ENCODE measurements around the gene PHF21A. TPM values are rescaled to one million over a fixed set of nuclear protein-coding genes. Genes with fewer than 3 reads are reported as not detected.
"Not testable (repeated sequence)": the region's sequence is repeated elsewhere in the genome, so short reads cannot be mapped to it uniquely, and the experiment has no call there.

Gene PHF21A
- total and polyA plus RNA-seq, 2 donors: 15.2 to 25.9 TPM

GRCh38 chr11:45906096-45906682 is 215.1 kb downstream of the PHF21A start:
- no peak overlapping the region for H3K27ac ChIP-seq (ENCODE audit: low read depth in 1 of 2, low read length in 1 of 2)
- DNase-seq (ENCODE audit: low read depth in 6 of 9, low spot score in 9 of 9): no peak
- no peaks in the 10 kb centered on the region for H3K4me1 ChIP-seq (ENCODE audit: control insufficient read depth in 2 of 2, insufficient read depth in 2 of 2, low read length in 2 of 2)
- no peaks in the 10 kb centered on the region for H3K9me3 ChIP-seq (ENCODE audit: control insufficient read depth in 2 of 2, insufficient read depth in 1 of 2, low read length in 1 of 2)
- H3K4me3 ChIP-seq (ENCODE audit: low read length in 2 of 2): no peak overlapping the region
- WGBS: 71% methylated on average over 19 of the region's 19 CpGs
- H3K36me3 ChIP-seq (ENCODE audit: control insufficient read depth in 2 of 2, insufficient read depth in 2 of 2, low read length in 1 of 2): peaks cover 19 to 27% of the 10 kb centered on the region in 2 donors
- H3K27me3 ChIP-seq (ENCODE audit: control insufficient read depth in 2 of 2, insufficient read depth in 1 of 2, low read length in 1 of 2): peaks cover 9 to 21% of the 10 kb centered on the region in 2 donors

GRCh38 chr11:45905576-45905975 is 215.7 kb downstream of the PHF21A start:
- WGBS: 32% methylated on average over 6 of the region's 6 CpGs
- not testable (repeated sequence) for H3K4me1 ChIP-seq (ENCODE audit: control insufficient read depth in 2 of 2, insufficient read depth in 2 of 2, low read length in 2 of 2); H3K9me3 ChIP-seq (ENCODE audit: control insufficient read depth in 2 of 2, insufficient read depth in 1 of 2, low read length in 1 of 2); H3K4me3 ChIP-seq (ENCODE audit: low read length in 2 of 2); H3K27ac ChIP-seq (ENCODE audit: low read depth in 1 of 2, low read length in 1 of 2); DNase-seq (ENCODE audit: low read depth in 6 of 9, low spot score in 9 of 9)
- Histone ChIP-seq H3K27me3 (ENCODE audit: control insufficient read depth in 2 of 2, insufficient read depth in 1 of 2, low read length in 1 of 2) (peaks cover 15 to 27% of the 10 kb centered on the region in 2 donors), H3K36me3 (ENCODE audit: control insufficient read depth in 2 of 2, insufficient read depth in 2 of 2, low read length in 1 of 2) (peaks cover 13 to 21% of the 10 kb centered on the region in 2 donors)

GRCh38 chr11:45905095-45905494 is 216.2 kb downstream of the PHF21A start:
- DNase-seq (ENCODE audit: low read depth in 6 of 9, low spot score in 9 of 9): no peak
- H3K36me3 ChIP-seq (ENCODE audit: control insufficient read depth in 2 of 2, insufficient read depth in 2 of 2, low read length in 1 of 2): peaks cover 8 to 16% of the 10 kb centered on the region in 2 donors
- H3K4me3 ChIP-seq (ENCODE audit: low read length in 2 of 2): no peak overlapping the region
- no peak overlapping the region for H3K27ac ChIP-seq (ENCODE audit: low read depth in 1 of 2, low read length in 1 of 2)
- H3K4me1 ChIP-seq (ENCODE audit: control insufficient read depth in 2 of 2, insufficient read depth in 2 of 2, low read length in 2 of 2): no peaks in the 10 kb centered on the region
- H3K27me3 ChIP-seq (ENCODE audit: control insufficient read depth in 2 of 2, insufficient read depth in 1 of 2, low read length in 1 of 2): peaks cover 19 to 31% of the 10 kb centered on the region in 2 donors
- H3K9me3 ChIP-seq (ENCODE audit: control insufficient read depth in 2 of 2, insufficient read depth in 1 of 2, low read length in 1 of 2): no peaks in the 10 kb centered on the region
- 96% methylated on average over 19 of the region's 19 CpGs for WGBS

DNA sequence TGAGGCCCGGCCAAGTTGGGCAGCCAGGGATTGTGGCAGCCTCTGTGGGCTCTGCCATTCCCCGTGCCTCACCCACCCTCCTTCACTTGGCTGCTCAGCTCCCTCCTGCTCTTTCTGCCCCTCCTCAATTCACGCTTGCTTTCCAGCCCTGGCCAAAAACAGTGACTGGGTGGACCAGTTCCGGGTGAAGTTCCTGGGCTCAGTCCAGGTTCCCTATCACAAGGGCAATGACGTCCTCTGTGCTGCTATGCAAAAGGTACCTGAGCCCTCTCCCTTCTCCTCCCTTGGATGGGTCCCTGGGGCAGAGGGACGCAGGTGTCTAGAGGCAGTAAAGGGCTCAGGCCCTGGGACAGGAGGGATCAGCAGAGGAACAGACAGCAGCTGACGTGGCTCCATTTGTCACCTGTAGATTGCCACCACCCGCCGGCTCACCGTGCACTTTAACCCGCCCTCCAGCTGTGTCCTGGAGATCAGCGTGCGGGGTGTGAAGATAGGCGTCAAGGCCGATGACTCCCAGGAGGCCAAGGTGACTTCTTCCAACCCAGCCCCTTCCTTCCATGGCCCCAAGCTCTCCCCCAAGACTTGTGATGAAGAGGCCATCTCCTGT is 216.8 kb downstream of the PHF21A start:
- no peaks in the 10 kb centered on the region for H3K9me3 ChIP-seq (ENCODE audit: control insufficient read depth in 2 of 2, insufficient read depth in 1 of 2, low read length in 1 of 2)

DNA sequence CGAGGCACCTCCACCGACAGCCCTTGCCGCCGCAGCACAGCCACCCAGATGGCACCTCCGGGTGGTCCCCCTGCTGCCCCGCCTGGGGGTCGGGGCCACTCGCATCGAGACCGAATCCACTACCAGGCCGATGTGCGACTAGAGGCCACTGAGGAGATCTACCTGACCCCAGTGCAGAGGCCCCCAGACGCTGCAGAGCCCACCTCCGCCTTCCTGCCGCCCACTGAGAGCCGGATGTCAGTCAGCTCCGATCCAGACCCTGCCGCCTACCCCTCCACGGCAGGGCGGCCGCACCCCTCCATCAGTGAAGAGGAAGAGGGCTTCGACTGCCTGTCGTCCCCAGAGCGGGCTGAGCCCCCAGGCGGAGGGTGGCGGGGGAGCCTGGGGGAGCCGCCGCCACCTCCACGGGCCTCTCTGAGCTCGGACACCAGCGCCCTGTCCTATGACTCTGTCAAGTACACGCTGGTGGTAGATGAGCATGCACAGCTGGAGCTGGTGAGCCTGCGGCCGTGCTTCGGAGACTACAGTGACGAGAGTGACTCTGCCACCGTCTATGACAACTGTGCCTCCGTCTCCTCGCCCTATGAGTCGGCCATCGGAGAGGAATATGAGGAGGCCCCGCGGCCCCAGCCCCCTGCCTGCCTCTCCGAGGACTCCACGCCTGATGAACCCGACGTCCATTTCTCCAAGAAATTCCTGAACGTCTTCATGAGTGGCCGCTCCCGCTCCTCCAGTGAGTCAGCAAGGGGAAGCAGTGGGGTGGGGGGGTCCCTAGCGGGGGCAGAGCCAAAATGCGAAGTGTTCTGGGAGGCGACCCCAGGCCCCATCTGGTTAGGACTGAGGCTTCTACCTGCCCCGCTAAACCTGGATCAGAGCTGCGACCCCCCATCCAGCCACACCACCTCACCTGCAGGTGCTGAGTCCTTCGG is 218.5 kb downstream of the PHF21A start:
- DNase-seq (ENCODE audit: low read depth in 6 of 9, low spot score in 9 of 9): no peak
- H3K4me3 ChIP-seq (ENCODE audit: low read length in 2 of 2): no peak overlapping the region
- WGBS: 94% methylated on average over 56 of the region's 56 CpGs
- H3K36me3 ChIP-seq (ENCODE audit: control insufficient read depth in 2 of 2, insufficient read depth in 2 of 2, low read length in 1 of 2): no peaks in the 10 kb centered on the region
- H3K27ac ChIP-seq (ENCODE audit: low read depth in 1 of 2, low read length in 1 of 2): no peak overlapping the region
- peaks cover 9 to 11% of the 10 kb centered on the region in 2 donors for H3K4me1 ChIP-seq (ENCODE audit: control insufficient read depth in 2 of 2, insufficient read depth in 2 of 2, low read length in 2 of 2)
- H3K27me3 ChIP-seq (ENCODE audit: control insufficient read depth in 2 of 2, insufficient read depth in 1 of 2, low read length in 1 of 2): peaks cover 35 to 53% of the 10 kb centered on the region in 2 donors
- no peaks in the 10 kb centered on the region for H3K9me3 ChIP-seq (ENCODE audit: control insufficient read depth in 2 of 2, insufficient read depth in 1 of 2, low read length in 1 of 2)

More for the DNA sequence above, 216.8 kb downstream of the PHF21A start:
- Histone ChIP-seq H3K27ac (ENCODE audit: low read depth in 1 of 2, low read length in 1 of 2) (no peak overlapping the region), H3K36me3 (ENCODE audit: control insufficient read depth in 2 of 2, insufficient read depth in 2 of 2, low read length in 1 of 2) (peaks cover 1 to 9% of the 10 kb centered on the region in 2 donors), H3K27me3 (ENCODE audit: control insufficient read depth in 2 of 2, insufficient read depth in 1 of 2, low read length in 1 of 2) (peaks cover 24 to 36% of the 10 kb centered on the region in 2 donors), H3K4me1 (ENCODE audit: control insufficient read depth in 2 of 2, insufficient read depth in 2 of 2, low read length in 2 of 2) (peaks cover 2 to 5% of the 10 kb centered on the region in 2 donors), H3K4me3 (ENCODE audit: low read length in 2 of 2) (no peak overlapping the region)
- 92% methylated on average over 15 of the region's 15 CpGs for WGBS
- DNase-seq (ENCODE audit: low read depth in 6 of 9, low spot score in 9 of 9): no peak

GRCh38 chr11:45901626-45902025 is 219.6 kb downstream of the PHF21A start:
- DNase-seq (ENCODE audit: low read depth in 6 of 9, low spot score in 9 of 9): no peak
- peaks cover 9 to 11% of the 10 kb centered on the region in 2 donors for H3K4me1 ChIP-seq (ENCODE audit: control insufficient read depth in 2 of 2, insufficient read depth in 2 of 2, low read length in 2 of 2)
- H3K27ac ChIP-seq (ENCODE audit: low read depth in 1 of 2, low read length in 1 of 2): no peak overlapping the region
- H3K27me3 ChIP-seq (ENCODE audit: control insufficient read depth in 2 of 2, insufficient read depth in 1 of 2, low read length in 1 of 2): peaks cover 39 to 64% of the 10 kb centered on the region in 2 donors
- no peak overlapping the region for H3K4me3 ChIP-seq (ENCODE audit: low read length in 2 of 2)
- H3K9me3 ChIP-seq (ENCODE audit: control insufficient read depth in 2 of 2, insufficient read depth in 1 of 2, low read length in 1 of 2): no peaks in the 10 kb centered on the region
- 85% methylated on average over 6 of the region's 6 CpGs for WGBS
- no peaks in the 10 kb centered on the region for H3K36me3 ChIP-seq (ENCODE audit: control insufficient read depth in 2 of 2, insufficient read depth in 2 of 2, low read length in 1 of 2)

- DNase-seq (ENCODE audit: low read depth in 6 of 9, low spot score in 9 of 9): no peak
- peaks cover 41 to 69% of the 10 kb centered on the region in 2 donors for H3K27me3 ChIP-seq (ENCODE audit: control insufficient read depth in 2 of 2, insufficient read depth in 1 of 2, low read length in 1 of 2)
- H3K9me3 ChIP-seq (ENCODE audit: control insufficient read depth in 2 of 2, insufficient read depth in 1 of 2, low read length in 1 of 2): no peaks in the 10 kb centered on the region
- no peaks in the 10 kb centered on the region for H3K36me3 ChIP-seq (ENCODE audit: control insufficient read depth in 2 of 2, insufficient read depth in 2 of 2, low read length in 1 of 2)
- 56% methylated on average over 8 of the region's 8 CpGs for WGBS
- peaks cover 9 to 11% of the 10 kb centered on the region in 2 donors for H3K4me1 ChIP-seq (ENCODE audit: control insufficient read depth in 2 of 2, insufficient read depth in 2 of 2, low read length in 2 of 2)
- no peak overlapping the region for H3K4me3 ChIP-seq (ENCODE audit: low read length in 2 of 2)
- H3K27ac ChIP-seq (ENCODE audit: low read depth in 1 of 2, low read length in 1 of 2): no peak overlapping the region
These were observed 220.2 kb downstream of the PHF21A start for GRCh38 chr11:45900916-45901617.

GRCh38 chr11:45900175-45900800 is 221.0 kb downstream of the PHF21A start:
- Histone ChIP-seq H3K27me3 (ENCODE audit: control insufficient read depth in 2 of 2, insufficient read depth in 1 of 2, low read length in 1 of 2) (peaks cover 42 to 75% of the 10 kb centered on the region in 2 donors), H3K4me3 (ENCODE audit: low read length in 2 of 2) (peak overlapping the region in 1 of 2 donors; percentile 56), H3K4me1 (ENCODE audit: control insufficient read depth in 2 of 2, insufficient read depth in 2 of 2, low read length in 2 of 2) (peaks cover 9 to 11% of the 10 kb centered on the region in 2 donors)
- 9% methylated on average over 38 of the region's 59 CpGs for WGBS
- not testable (repeated sequence) for DNase-seq (ENCODE audit: low read depth in 6 of 9, low spot score in 9 of 9); H3K27ac ChIP-seq (ENCODE audit: low read depth in 1 of 2, low read length in 1 of 2); H3K9me3 ChIP-seq (ENCODE audit: control insufficient read depth in 2 of 2, insufficient read depth in 1 of 2, low read length in 1 of 2); H3K36me3 ChIP-seq (ENCODE audit: control insufficient read depth in 2 of 2, insufficient read depth in 2 of 2, low read length in 1 of 2)
